ENCODE results near the gene RMI2. TPM values are rescaled to one million over a fixed set of nuclear protein-coding genes. Genes with fewer than 3 reads are reported as not detected.

The RMI2 gene
- total and polyA plus RNA-seq, 9 of the 15 experiments (the other 6 are each of a cell fraction or from before 2014, with no cell fraction given): 8.0 to 43.4 (median 32.5) TPM

- peaks cover 15 to 67% of the 10 kb centered on the region in 2 experiments; a peak in 4 of 5 replicates for H3K27me3 ChIP-seq (ENCODE audit: control insufficient read depth in 2 of 2, insufficient read depth in 2 of 2, low read length in 2 of 2)
- H2AFZ ChIP-seq (ENCODE audit: low read depth, low read length): no peak overlapping the region
- TF ChIP-seq JUNB (CRISPR knock-in tag; conservative IDR thresholded peaks at IDR 0.05) (no peak), BCOR (IDR thresholded peaks at IDR 0.05) (peak; percentile 66; the same call in 1 of the 2 replicates), GATA2 (CRISPR knock-in tag; IDR thresholded peaks at IDR 0.05) (no peak), ZNF354B (CRISPR knock-in tag; IDR thresholded peaks at IDR 0.05) (no peak), PHF8 (IDR thresholded peaks at IDR 0.05; ENCODE audit: borderline replicate concordance, low read length) (no peak), ATF7 (IDR thresholded peaks at IDR 0.05) (no peak), ZFP36 (IDR thresholded peaks at IDR 0.05; ENCODE audit: low read depth, low read length, partially characterized antibody) (peak; percentile 81), RBBP5 (IDR thresholded peaks at IDR 0.05; ENCODE audit: borderline replicate concordance, insufficient read depth, low read length, poor library complexity, severe bottlenecking) (no peak), RCOR1 (IDR thresholded peaks at IDR 0.05; ENCODE audit: borderline replicate concordance in 1 of 2, low read depth in 2 of 2, low read length in 2 of 2) (0 out of 4 replicates have a peak, but pooled peaks of 1 of the 2 experiments have one; percentile 11), RUNX1 (IDR thresholded peaks at IDR 0.05; ENCODE audit: low read depth) (no peak), CEBPB (tag; IDR thresholded peaks at IDR 0.05) (no peak), DNMT1 (IDR thresholded peaks at IDR 0.05) (no peak), ETS2 (tag; IDR thresholded peaks at IDR 0.05; ENCODE audit: borderline replicate concordance, poor library complexity, severe bottlenecking) (no peak), TCF15 (CRISPR knock-in tag; IDR thresholded peaks at IDR 0.05) (no peak), ZFPM2 (CRISPR knock-in tag; IDR thresholded peaks at IDR 0.05) (no peak), ZNF3 (CRISPR knock-in tag; IDR thresholded peaks at IDR 0.05) (no peak), HES1 (IDR thresholded peaks at IDR 0.05; ENCODE audit: low read depth) (no peak), ZNF778 (CRISPR knock-in tag; IDR thresholded peaks at IDR 0.05) (no peak), U2AF2 (optimal IDR thresholded peaks at IDR 0.05; ENCODE audit: low read depth, low read length) (no peak), CBFB (CRISPR knock-in tag; IDR thresholded peaks at IDR 0.05) (no peak), SOX6 (IDR thresholded peaks at IDR 0.05) (no peak), CHCHD3 (CRISPR knock-in tag; IDR thresholded peaks at IDR 0.05) (no peak)
- TF ChIP-seq, protein P1, sequence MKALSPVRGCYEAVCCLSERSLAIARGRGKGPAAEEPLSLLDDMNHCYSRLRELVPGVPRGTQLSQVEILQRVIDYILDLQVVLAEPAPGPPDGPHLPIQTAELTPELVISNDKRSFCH (CRISPR knock-in tag; IDR thresholded peaks at IDR 0.05): no peak
- TF ChIP-seq, protein P1 (tag; IDR thresholded peaks at IDR 0.05): no peak
- FAIRE-seq: no peak
- peaks cover 11% of the 10 kb centered on the region for H4K20me1 ChIP-seq (replicated peaks; ENCODE audit: control insufficient read depth, insufficient read depth, low read length)
- H3K4me3 ChIP-seq: no peak overlapping the region
- in situ Hi-C loops (cut with MboI): no loop called here
- POLR2A ChIA-PET: interaction anchor here (0.6 to 0.9 kb wide), 2 partner anchors 71 to 489 kb away, joined by 3 to 4 read pairs; no protein-coding TSS in a partner anchor
- H3K9me1 ChIP-seq (ENCODE audit: control insufficient read depth, insufficient read depth, low read length): no peaks in the 10 kb centered on the region
- no peak for DNase-seq (ENCODE audit: extremely low read depth in 1 of 4, low spot score in 3 of 4)
- no peak overlapping the region for H3K9ac ChIP-seq (ENCODE audit: insufficient read depth in 1 of 2, low read depth in 2 of 2, low read length in 2 of 2)
- no peaks in the 10 kb centered on the region for H3K9me3 ChIP-seq (replicated peaks; ENCODE audit: control insufficient read depth, insufficient read depth, low read depth, low read length)
- no peak overlapping the region for H3K4me2 ChIP-seq (ENCODE audit: insufficient read depth, low read length)
- no peaks in the 10 kb centered on the region for H3K79me2 ChIP-seq (ENCODE audit: control insufficient read depth, insufficient read depth, low read length)
- intact Hi-C loops (cut with micrococcal nuclease): no loop called here
- H3K36me3 ChIP-seq (ENCODE audit: control insufficient read depth, insufficient read depth, low read length): no peaks in the 10 kb centered on the region
- CTCF ChIA-PET (ENCODE audit: low intra/inter-chr PET ratio): no interaction called here
- ATAC-seq: no peak
- H3K4me1 ChIP-seq (replicated peaks in 1 of 2; ENCODE audit: control insufficient read depth in 2 of 2, insufficient read depth in 2 of 2, low read length in 2 of 2): peaks cover 0 to 21% of the 10 kb centered on the region in 2 experiments; a peak in 2 of 5 replicates
- H3K27ac ChIP-seq (ENCODE audit: extremely low read depth, low read depth, low read length): no peak overlapping the region
- BruUV-seq (replicated peaks): no TSS peak
- WGBS (ENCODE audit: insufficient coverage, low coverage, missing lambda C conversion rate): 6% methylated on average over 9 of the region's 10 CpGs
These were observed 48.8 kb downstream of the RMI2 start for GRCh38 chr16:11393861-11394592.
